IMR-90 (cell line): ENCODE results near the gene TRAPPC8. TPM values are rescaled to one million over a fixed set of nuclear protein-coding genes. Genes with fewer than 3 reads are reported as not detected.

ENCODE experiments used
- ATAC-seq: fragments of 200-7000 bp; cut with Tn5 transposase; 2 replicates; pipeline ENCODE4 v1.9.1; 2020; ENCODE audit warnings: low read depth, mild to moderate bottlenecking, moderate library complexity
- BruUV-seq: library from RNA; stranded (reverse); fragments of 400-500 nt; replicated peaks from 2 replicates; lab custom pipeline; 2021; lab: Mats Ljungman, UMichigan
- CTCF ChIA-PET: fragments of 300-600 bp; formaldehyde crosslinking; extraction: SDS; loops from one replicate; lab custom pipeline; 2021; ENCODE audit warnings: antibody characterized with exemption; lab: Yijun Ruan, JAX
- POLR2A ChIA-PET: fragments of 300-600 bp; sonication (Branson Sonifier 250); formaldehyde crosslinking; loops from one replicate; lab custom pipeline; 2022; ENCODE audit warnings: antibody characterized with exemption; ENCODE audit not compliant: unreplicated experiment; lab: Charles Lee
- DNase-seq: peaks from one replicate; pipeline ENCODE4 v3.0.0; 2013
- H2AFZ ChIP-seq: replicated peaks from 2 replicates; pipeline ENCODE3; 2013; ENCODE audit warnings: low read length, mild to moderate bottlenecking; ENCODE audit not compliant: poor library complexity
- H2AK5ac ChIP-seq: 2 replicates; pipeline ENCODE4 v1.6.1; 2013; ENCODE audit warnings: low read depth, low read length, inconsistent platforms
- H2AK9ac ChIP-seq: replicated peaks from 2 replicates; pipeline ENCODE3; 2013; ENCODE audit warnings: mild to moderate bottlenecking, low read depth, low read length, moderate library complexity; ENCODE audit not compliant: poor library complexity
- H2BK120ac ChIP-seq: 2 replicates; pipeline ENCODE4 v1.6.1; 2013; ENCODE audit warnings: low read depth, low read length, inconsistent platforms
- H2BK15ac ChIP-seq: 3 replicates; pipeline ENCODE4 v1.6.1; 2013; ENCODE audit warnings: low read depth, low read length, inconsistent platforms
- H2BK20ac ChIP-seq: 2 replicates; pipeline ENCODE4 v1.6.1; 2013; ENCODE audit warnings: low read depth, mild to moderate bottlenecking, inconsistent platforms, low read length, moderate library complexity
- H2BK5ac ChIP-seq: 2 replicates; pipeline ENCODE4 v1.6.1; 2013; ENCODE audit warnings: mild to moderate bottlenecking, low read depth, low read length, inconsistent platforms; ENCODE audit not compliant: poor library complexity, severe bottlenecking
- H3K14ac ChIP-seq: replicated peaks from 2 replicates; pipeline ENCODE4 v1.6.1; 2013; ENCODE audit warnings: low read depth, low read length, inconsistent platforms
- H3K18ac ChIP-seq: 2 replicates; pipeline ENCODE4 v1.6.1; 2013; ENCODE audit warnings: low read depth, low read length, control low read depth
- H3K23ac ChIP-seq: 2 replicates; pipeline ENCODE4 v1.6.1; 2013; ENCODE audit warnings: low read depth, low read length, inconsistent platforms
- H3K27ac ChIP-seq: 2 replicates; pipeline ENCODE4 v1.5.1; 2013; ENCODE audit warnings: mild to moderate bottlenecking, control low read depth, low read length; ENCODE audit not compliant: insufficient read depth
- H3K27me3 ChIP-seq: 2 replicates; pipeline ENCODE4 v1.6.1; 2013; ENCODE audit warnings: low read length; ENCODE audit not compliant: control insufficient read depth, insufficient read depth
- H3K36me3 ChIP-seq: 2 replicates; pipeline ENCODE4 v1.6.1; 2013; ENCODE audit warnings: low read length, mixed read lengths; ENCODE audit not compliant: control insufficient read depth, insufficient read depth
- H3K4ac ChIP-seq: 2 replicates; pipeline ENCODE4 v1.6.1; 2013; ENCODE audit warnings: low read depth, low read length, inconsistent platforms
- H3K4me1 ChIP-seq: 2 replicates; pipeline ENCODE4 v1.6.1; 2013; ENCODE audit warnings: low read length, mixed read lengths; ENCODE audit not compliant: control insufficient read depth, insufficient read depth
- H3K4me2 ChIP-seq: 2 replicates; pipeline ENCODE4 v1.6.1; 2013; ENCODE audit warnings: low read depth, mild to moderate bottlenecking, control low read depth, low read length, moderate library complexity
- H3K4me3 ChIP-seq: 2 replicates; pipeline ENCODE4 v1.5.1; 2013; ENCODE audit warnings: low read depth, mild to moderate bottlenecking, control low read depth, low read length, moderate library complexity; ENCODE audit not compliant: insufficient read depth
- H3K56ac ChIP-seq: 2 replicates; pipeline ENCODE4 v1.6.1; 2013; ENCODE audit warnings: low read length, inconsistent platforms; ENCODE audit not compliant: insufficient read depth; ENCODE audit errors: extremely low read depth
- H3K79me1 ChIP-seq, 2 experiments: 2 replicates each; pipeline ENCODE4 v1.6.1; 2013; ENCODE audit warnings: low read length in 2 of 2, inconsistent platforms in 1 of 2, low read depth in 1 of 2
- H3K9ac ChIP-seq: 2 replicates; pipeline ENCODE4 v1.6.1; 2013; ENCODE audit warnings: low read depth, low read length, control low read depth
- H3K9me1 ChIP-seq: 2 replicates; pipeline ENCODE4 v1.6.1; 2013; ENCODE audit warnings: low read length, inconsistent platforms; ENCODE audit not compliant: insufficient read depth
- H3K9me3 ChIP-seq: 2 replicates; pipeline ENCODE4 v1.6.1; 2013; ENCODE audit warnings: low read length; ENCODE audit not compliant: control insufficient read depth, insufficient read depth
- H4K20me1 ChIP-seq: 2 replicates; pipeline ENCODE4 v1.6.1; 2013; ENCODE audit warnings: low read length, inconsistent platforms; ENCODE audit not compliant: insufficient read depth
- H4K5ac ChIP-seq: 2 replicates; pipeline ENCODE4 v1.6.1; 2013; ENCODE audit warnings: mild to moderate bottlenecking, low read depth, low read length, control low read depth
- H4K8ac ChIP-seq, 2 experiments: 2 replicates each; pipeline ENCODE4 v1.6.1; 2013; ENCODE audit warnings: low read depth in 2 of 2, low read length in 2 of 2, control low read depth in 1 of 2, inconsistent platforms in 1 of 2
- H4K91ac ChIP-seq: 2 replicates; pipeline ENCODE4 v1.6.1; 2013; ENCODE audit warnings: low read depth, low read length, inconsistent platforms; ENCODE audit not compliant: insufficient read depth
- CEBPB ChIP-seq: IDR thresholded peaks from 2 replicates; pipeline ENCODE4 v1.6.1; 2012; ENCODE audit warnings: low read depth, low read length, improper control_type of control experiment
- WGBS, 2 experiments: methylation state at CpG; one replicate each; pipeline versions ENCODE4 v1.1.5 to v1.1.7; 2013; ENCODE audit warnings: missing lambda C conversion rate in 2 of 2; ENCODE audit not compliant: insufficient read length in 1 of 2; ENCODE audit errors: extremely low coverage in 2 of 2; 5-methylcytosine and 5-hydroxymethylcytosine counted together
- dilution Hi-C: fragments of 300-500 bp; cut with HindIII; formaldehyde crosslinking; loops from one replicate; pipeline ENCODE4 v1.14.3; 2018; ENCODE audit warnings: low sequenced_read_pairs; ENCODE audit not compliant: unreplicated experiment
- in situ Hi-C: fragments of 300-500 bp; cut with MboI; formaldehyde crosslinking; loops from 3 replicates; pipeline ENCODE4 v1.14.3; 2019; ENCODE audit warnings: low sequenced_read_pairs, inconsistent platforms, mixed read lengths
- intact Hi-C: fragments of 100-400 bp; cut with micrococcal nuclease; formaldehyde crosslinking; loops from 2 replicates; pipeline ENCODE4 v1.10.0; 2022
- polyA plus RNA-seq, 3 experiments: library from polyadenylated mRNA; depleted of rRNA; stranded (reverse); fragments of >200 nt; gene quantifications; 2 replicates each; pipeline ENCODE4 v1.2.3, GENCODE V29; 2012; ENCODE audit warnings: low replicate concordance in 1 of 3
- total RNA-seq: library from RNA; depleted of rRNA; stranded (reverse); fragments of >200 nt; gene quantifications from 2 replicates; pipeline ENCODE4 v1.2.3, GENCODE V29; 2012
- TF ChIP-seq, protein P1 (sequence below): fragments of 150-350 bp; IDR thresholded peaks from 2 replicates; pipeline ENCODE4 v1.6.1; 2016; ENCODE audit warnings: low read depth, mild to moderate bottlenecking, low read length, moderate library complexity, borderline replicate concordance

The TRAPPC8 gene
- total and polyA plus RNA-seq, 2 of the 4 experiments (the other 2 are of a cell fraction): 21.8 to 54.3 TPM

DNA sequence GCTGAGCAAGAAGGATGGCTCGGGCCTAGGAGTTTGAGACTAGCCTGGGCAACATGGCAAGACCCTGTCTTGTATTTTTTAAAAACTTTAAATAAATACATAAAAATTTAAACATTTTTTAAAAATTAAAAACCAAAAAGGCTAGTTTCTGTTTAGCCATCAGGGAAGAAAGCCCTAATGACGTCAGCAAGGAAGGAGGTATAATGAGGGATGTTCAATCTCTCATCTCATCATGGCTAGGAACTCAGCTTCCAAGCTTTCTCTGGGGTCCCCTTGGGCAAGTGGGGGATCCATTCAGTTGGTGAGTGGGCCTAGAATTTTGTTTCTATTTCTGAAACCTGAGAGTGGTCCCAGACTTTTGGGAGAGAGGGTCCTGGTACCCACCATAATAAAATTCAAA is 147.2 kb downstream of the TRAPPC8 start:
- TF ChIP-seq, protein P1, sequence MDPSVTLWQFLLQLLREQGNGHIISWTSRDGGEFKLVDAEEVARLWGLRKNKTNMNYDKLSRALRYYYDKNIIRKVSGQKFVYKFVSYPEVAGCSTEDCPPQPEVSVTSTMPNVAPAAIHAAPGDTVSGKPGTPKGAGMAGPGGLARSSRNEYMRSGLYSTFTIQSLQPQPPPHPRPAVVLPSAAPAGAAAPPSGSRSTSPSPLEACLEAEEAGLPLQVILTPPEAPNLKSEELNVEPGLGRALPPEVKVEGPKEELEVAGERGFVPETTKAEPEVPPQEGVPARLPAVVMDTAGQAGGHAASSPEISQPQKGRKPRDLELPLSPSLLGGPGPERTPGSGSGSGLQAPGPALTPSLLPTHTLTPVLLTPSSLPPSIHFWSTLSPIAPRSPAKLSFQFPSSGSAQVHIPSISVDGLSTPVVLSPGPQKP: no peak
- TF ChIP-seq CEBPB: no peak
- intact Hi-C loops: no loop called here
- Histone ChIP-seq H3K9me3 (no peaks in the 10 kb centered on the region), H3K36me3 (no peaks in the 10 kb centered on the region), H4K20me1 (no peaks in the 10 kb centered on the region), H3K14ac (no peak overlapping the region), H3K9me1 (no peaks in the 10 kb centered on the region), H3K4ac (no peak overlapping the region), H2BK20ac (no peak overlapping the region), H2AK9ac (no peak overlapping the region), H3K9ac (no peak overlapping the region), H3K79me1 (no peaks in the 10 kb centered on the region), H3K18ac (no peak overlapping the region), H3K23ac (no peak overlapping the region), H4K8ac (no peak overlapping the region), H3K4me1 (no peaks in the 10 kb centered on the region), H2AK5ac (no peak overlapping the region), H2AFZ (no peak overlapping the region), H3K4me3 (no peak overlapping the region), H4K91ac (no peak overlapping the region), H3K27ac (no peak overlapping the region), H3K56ac (no peak overlapping the region), H2BK120ac (no peak overlapping the region), H2BK5ac (no peak overlapping the region), H3K27me3 (no peaks in the 10 kb centered on the region), H3K4me2 (no peak overlapping the region), H4K5ac (no peak overlapping the region), H2BK15ac (no peak overlapping the region)
- POLR2A ChIA-PET: no interaction called here
- in situ Hi-C loops: no loop called here
- dilution Hi-C loops: no loop called here
- no CpG with 5 or more reads among the region's 2 CpGs for WGBS, 2 experiments
- CTCF ChIA-PET: no interaction called here
- no TSS peak for BruUV-seq
- DNase-seq: no peak
- ATAC-seq: no peak
